Measurements from ENCODE around the gene SPIRE1. TPM values are rescaled to one million over a fixed set of nuclear protein-coding genes. Genes with fewer than 3 reads are reported as not detected.

The SPIRE1 gene
- total RNA-seq, 1 donor from 2014 or later: 42.4 TPM

DNA sequence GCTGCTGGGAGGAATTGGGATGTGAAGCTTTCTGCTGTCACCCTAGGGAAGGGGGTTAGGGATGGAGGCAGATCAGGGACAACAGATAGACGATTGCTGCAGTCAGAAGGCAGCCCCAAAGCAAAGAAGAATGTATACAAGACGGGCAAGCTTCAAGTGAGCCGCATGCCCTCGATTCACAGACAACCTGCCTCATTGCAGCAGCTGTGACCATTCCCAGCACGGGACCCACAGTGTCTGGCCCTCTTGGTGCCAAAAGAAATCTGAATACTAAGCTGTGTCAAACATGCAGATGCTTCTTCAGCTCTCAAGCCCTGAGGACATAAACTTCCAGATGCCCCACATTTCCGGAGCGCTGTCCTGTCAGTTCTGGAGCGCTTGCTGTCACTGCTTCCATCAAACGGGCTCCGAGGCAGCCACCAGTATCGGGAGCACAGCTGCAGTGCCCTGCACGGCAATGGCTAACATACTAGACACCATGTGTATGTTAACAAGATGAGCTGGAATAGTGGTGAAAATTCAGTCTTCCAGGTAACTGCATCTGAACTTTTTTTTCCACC, 216.4 kb downstream of the SPIRE1 start:
- TF ChIP-seq, protein P1, sequence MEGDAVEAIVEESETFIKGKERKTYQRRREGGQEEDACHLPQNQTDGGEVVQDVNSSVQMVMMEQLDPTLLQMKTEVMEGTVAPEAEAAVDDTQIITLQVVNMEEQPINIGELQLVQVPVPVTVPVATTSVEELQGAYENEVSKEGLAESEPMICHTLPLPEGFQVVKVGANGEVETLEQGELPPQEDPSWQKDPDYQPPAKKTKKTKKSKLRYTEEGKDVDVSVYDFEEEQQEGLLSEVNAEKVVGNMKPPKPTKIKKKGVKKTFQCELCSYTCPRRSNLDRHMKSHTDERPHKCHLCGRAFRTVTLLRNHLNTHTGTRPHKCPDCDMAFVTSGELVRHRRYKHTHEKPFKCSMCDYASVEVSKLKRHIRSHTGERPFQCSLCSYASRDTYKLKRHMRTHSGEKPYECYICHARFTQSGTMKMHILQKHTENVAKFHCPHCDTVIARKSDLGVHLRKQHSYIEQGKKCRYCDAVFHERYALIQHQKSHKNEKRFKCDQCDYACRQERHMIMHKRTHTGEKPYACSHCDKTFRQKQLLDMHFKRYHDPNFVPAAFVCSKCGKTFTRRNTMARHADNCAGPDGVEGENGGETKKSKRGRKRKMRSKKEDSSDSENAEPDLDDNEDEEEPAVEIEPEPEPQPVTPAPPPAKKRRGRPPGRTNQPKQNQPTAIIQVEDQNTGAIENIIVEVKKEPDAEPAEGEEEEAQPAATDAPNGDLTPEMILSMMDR (IDR thresholded peaks at IDR 0.05; ENCODE audit: borderline replicate concordance): no peak
- H3K9me3 ChIP-seq (replicated peaks): peaks cover 18% of the 10 kb centered on the region
- no peaks in the 10 kb centered on the region for H3K27me3 ChIP-seq (ENCODE audit: low read depth)
- intact Hi-C loops (cut with micrococcal nuclease): no loop called here
- H3K36me3 ChIP-seq: peaks cover 37% of the 10 kb centered on the region
- no peak overlapping the region for H3K27ac ChIP-seq (replicated peaks)
- DNase-seq: no peak
- no peaks in the 10 kb centered on the region for H3K4me1 ChIP-seq
- no peak overlapping the region for H3K4me3 ChIP-seq

DNA sequence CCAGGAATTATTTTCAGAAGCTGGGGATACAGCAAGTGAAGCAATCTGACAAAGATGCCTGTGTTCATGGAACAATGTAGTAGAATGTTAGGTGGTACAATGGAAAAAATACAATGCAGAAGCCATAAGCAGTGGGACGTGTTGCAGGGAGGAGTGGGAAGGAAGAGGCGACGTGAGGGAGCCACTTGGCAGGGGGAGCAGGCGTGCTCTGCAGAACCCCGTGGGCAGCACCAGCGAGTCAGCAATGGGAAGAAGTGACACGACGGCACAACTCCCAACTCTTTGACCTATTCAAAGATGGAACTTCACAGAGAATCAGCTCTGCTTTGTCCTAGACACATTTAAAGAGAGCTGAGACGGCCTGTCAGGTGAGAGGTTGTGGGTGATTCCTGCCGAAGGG, 219.7 kb downstream of the SPIRE1 start:
- TF ChIP-seq, protein P1 (IDR thresholded peaks at IDR 0.05; ENCODE audit: borderline replicate concordance): no peak
- intact Hi-C loops (cut with micrococcal nuclease): no loop called here
- Histone ChIP-seq H3K4me3 (no peak overlapping the region), H3K9me3 (replicated peaks) (peaks cover 2% of the 10 kb centered on the region), H3K36me3 (peaks cover 10% of the 10 kb centered on the region), H3K4me1 (no peaks in the 10 kb centered on the region), H3K27me3 (ENCODE audit: low read depth) (no peaks in the 10 kb centered on the region), H3K27ac (replicated peaks) (no peak overlapping the region)
- DNase-seq: no peak

GRCh38 chr18:12435867-12436266, 222.0 kb downstream of the SPIRE1 start:
- H3K4me1 ChIP-seq: no peaks in the 10 kb centered on the region
- intact Hi-C loops (cut with micrococcal nuclease): no loop called here
- H3K27me3 ChIP-seq (ENCODE audit: low read depth): no peaks in the 10 kb centered on the region
- no peaks in the 10 kb centered on the region for H3K9me3 ChIP-seq (replicated peaks)
- no peak overlapping the region for H3K4me3 ChIP-seq
- no peak for DNase-seq
- no peak overlapping the region for H3K27ac ChIP-seq (replicated peaks)
- TF ChIP-seq, protein P1 (IDR thresholded peaks at IDR 0.05; ENCODE audit: borderline replicate concordance): no peak
- peaks cover 26% of the 10 kb centered on the region for H3K36me3 ChIP-seq

DNA sequence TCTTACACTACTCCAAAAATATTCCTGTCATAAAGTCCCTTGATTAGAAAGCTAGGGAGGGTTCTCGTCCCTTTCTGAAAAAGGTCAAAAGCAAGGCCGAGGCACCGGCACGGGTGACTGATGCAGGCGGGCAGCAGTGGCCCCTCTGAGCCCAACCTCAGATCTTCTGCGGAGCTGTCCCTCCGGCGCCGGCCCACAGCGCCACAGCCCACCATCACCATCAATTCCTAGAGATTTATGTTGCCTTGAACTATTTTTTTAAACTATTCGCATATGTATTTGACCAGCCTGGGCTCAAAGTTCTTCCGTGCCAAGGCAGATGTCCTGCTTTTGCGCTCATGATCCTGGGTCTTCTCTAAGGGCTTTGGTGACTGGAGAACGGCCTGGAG, 223.4 kb downstream of the SPIRE1 start:
- intact Hi-C loops (cut with micrococcal nuclease): no loop called here
- no peaks in the 10 kb centered on the region for H3K9me3 ChIP-seq (replicated peaks)
- no peaks in the 10 kb centered on the region for H3K27me3 ChIP-seq (ENCODE audit: low read depth)
- H3K4me1 ChIP-seq: no peaks in the 10 kb centered on the region
- no peak overlapping the region for H3K4me3 ChIP-seq
- H3K27ac ChIP-seq (replicated peaks): no peak overlapping the region
- TF ChIP-seq, protein P1 (IDR thresholded peaks at IDR 0.05; ENCODE audit: borderline replicate concordance): no peak
- peaks cover 26% of the 10 kb centered on the region for H3K36me3 ChIP-seq
- DNase-seq: no peak

- intact Hi-C loops (cut with micrococcal nuclease): no loop called here
- H3K4me3 ChIP-seq: no peak overlapping the region
- no peak overlapping the region for H3K27ac ChIP-seq (replicated peaks)
- no peak for DNase-seq
- no peaks in the 10 kb centered on the region for H3K27me3 ChIP-seq (ENCODE audit: low read depth)
- no peaks in the 10 kb centered on the region for H3K4me1 ChIP-seq
- TF ChIP-seq, protein P1 (IDR thresholded peaks at IDR 0.05; ENCODE audit: borderline replicate concordance): no peak
- peaks cover 26% of the 10 kb centered on the region for H3K36me3 ChIP-seq
- no peaks in the 10 kb centered on the region for H3K9me3 ChIP-seq (replicated peaks)
These were observed 223.9 kb downstream of the SPIRE1 start for GRCh38 chr18:12433829-12434540.
